ENCODE data around the gene CDKL4. TPM values are rescaled to one million over a fixed set of nuclear protein-coding genes. Genes with fewer than 3 reads are reported as not detected.
A peak's percentile ranks its signal among the peaks of the same experiment; 100 is the strongest.
"Not testable (repeated sequence)": the region's sequence is repeated elsewhere in the genome, so short reads cannot be mapped to it uniquely, and the experiment has no call there.

CDKL4 gene
- total RNA-seq, 1 experiment from 2014 or later: 0.46 TPM

DNA sequence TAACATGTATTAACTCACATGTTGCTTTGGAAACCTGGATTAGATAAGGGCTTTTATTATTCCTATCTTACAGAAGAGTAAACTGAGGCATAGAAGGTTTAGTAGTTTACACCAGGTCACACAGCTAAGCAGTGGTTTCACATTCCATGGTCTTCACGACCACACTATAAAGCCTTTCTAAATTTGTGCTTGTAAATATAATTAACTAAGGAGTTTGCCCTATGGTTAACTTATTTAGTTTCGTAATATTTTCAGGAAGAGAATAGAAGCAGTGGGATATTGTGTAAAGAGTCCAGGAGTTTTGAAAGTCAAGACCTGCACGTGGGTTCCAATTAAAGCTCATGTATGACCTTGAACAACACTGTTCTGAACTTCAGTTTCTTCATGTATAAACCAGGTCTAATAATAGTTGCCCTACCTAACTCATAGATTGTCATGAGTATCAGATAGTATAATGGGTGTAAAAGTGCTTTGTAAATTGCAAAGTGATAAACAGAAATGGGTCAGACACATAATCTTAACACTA is 103.4 kb downstream of the CDKL4 start:
- Mint-ChIP-seq H3K27ac (peak overlapping the region; percentile 82), H3K36me3 (no peaks in the 10 kb centered on the region), H3K4me3 (no peak overlapping the region), H3K27me3 (ENCODE audit: low read depth) (no peaks in the 10 kb centered on the region), H3K9me3 (no peaks in the 10 kb centered on the region), H3K4me1 (peaks cover 31% of the 10 kb centered on the region)
- no peak for ATAC-seq
- TF ChIP-seq E2F1 (CRISPR knock-in tag; IDR thresholded peaks at IDR 0.05) (no peak), GABPB1 (CRISPR knock-in tag; IDR thresholded peaks at IDR 0.05) (0 out of 2 replicates have a peak, but pooled peaks have one; percentile 45)
- ChIA-PET CTCF (no interaction called here), POLR2A (interaction anchor here (1.4 kb wide), 1 partner anchor 16 kb away, joined by 4 read pairs; no protein-coding TSS in a partner anchor)
- DNase-seq (ENCODE audit: low spot score): no peak

DNA sequence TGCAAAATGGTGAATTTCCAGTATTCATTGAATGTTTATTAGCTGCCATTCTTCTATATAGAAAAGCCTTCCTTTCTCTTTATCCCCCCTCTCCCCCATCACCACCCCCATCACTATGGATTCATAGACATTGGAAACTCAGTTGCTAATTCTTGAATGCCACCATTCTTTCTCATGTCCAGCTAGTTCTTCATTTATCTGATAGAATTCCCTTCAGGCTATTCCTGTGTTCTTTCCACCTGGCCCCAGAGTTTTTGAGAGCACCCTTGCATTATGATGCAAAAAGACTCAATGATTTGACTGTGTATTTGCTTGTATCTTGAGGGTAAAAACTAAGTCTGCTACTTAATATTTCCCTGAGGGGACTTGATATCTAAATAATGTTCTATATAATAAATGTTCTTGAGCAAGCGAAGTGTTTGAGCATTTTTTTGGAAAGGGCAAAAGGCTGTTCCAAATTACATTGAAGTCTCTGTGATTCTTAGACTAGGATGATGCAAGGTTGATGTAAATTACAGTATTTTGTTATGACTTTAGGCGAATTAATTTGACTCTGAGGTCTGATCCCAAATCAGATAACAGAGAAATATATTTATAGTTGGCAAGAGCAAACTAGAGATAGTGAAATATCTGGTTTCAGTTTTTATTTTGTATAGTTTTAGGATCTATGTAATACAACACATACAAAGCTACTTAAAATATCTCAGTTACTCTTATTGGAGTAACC is 104.1 kb downstream of the CDKL4 start:
- ATAC-seq (no peak), DNase-seq (ENCODE audit: low spot score) (no peak)
- no peaks in the 10 kb centered on the region for H3K36me3 Mint-ChIP-seq
- CTCF ChIA-PET: no interaction called here
- H3K9me3 Mint-ChIP-seq: no peaks in the 10 kb centered on the region
- peak overlapping the region; percentile 58; the same call in 1 of the 2 replicates for H3K27ac Mint-ChIP-seq
- peak; percentile 71 for TF ChIP-seq GABPB1 (CRISPR knock-in tag; IDR thresholded peaks at IDR 0.05)
- no peak for TF ChIP-seq SP1 (CRISPR knock-in tag; conservative IDR thresholded peaks at IDR 0.05)
- TF ChIP-seq CTCF (IDR thresholded peaks at IDR 0.05): no peak
- TF ChIP-seq ATF2 (CRISPR knock-in tag; IDR thresholded peaks at IDR 0.05; ENCODE audit: borderline replicate concordance, low read depth): no peak
- TF ChIP-seq, protein P1, sequence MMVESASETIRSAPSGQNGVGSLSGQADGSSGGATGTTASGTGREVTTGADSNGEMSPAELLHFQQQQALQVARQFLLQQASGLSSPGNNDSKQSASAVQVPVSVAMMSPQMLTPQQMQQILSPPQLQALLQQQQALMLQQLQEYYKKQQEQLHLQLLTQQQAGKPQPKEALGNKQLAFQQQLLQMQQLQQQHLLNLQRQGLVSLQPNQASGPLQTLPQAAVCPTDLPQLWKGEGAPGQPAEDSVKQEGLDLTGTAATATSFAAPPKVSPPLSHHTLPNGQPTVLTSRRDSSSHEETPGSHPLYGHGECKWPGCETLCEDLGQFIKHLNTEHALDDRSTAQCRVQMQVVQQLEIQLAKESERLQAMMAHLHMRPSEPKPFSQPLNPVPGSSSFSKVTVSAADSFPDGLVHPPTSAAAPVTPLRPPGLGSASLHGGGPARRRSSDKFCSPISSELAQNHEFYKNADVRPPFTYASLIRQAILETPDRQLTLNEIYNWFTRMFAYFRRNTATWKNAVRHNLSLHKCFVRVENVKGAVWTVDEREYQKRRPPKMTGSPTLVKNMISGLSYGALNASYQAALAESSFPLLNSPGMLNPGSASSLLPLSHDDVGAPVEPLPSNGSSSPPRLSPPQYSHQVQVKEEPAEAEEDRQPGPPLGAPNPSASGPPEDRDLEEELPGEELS (CRISPR knock-in tag; IDR thresholded peaks at IDR 0.05): no peak
- no peak for TF ChIP-seq E2F1 (CRISPR knock-in tag; IDR thresholded peaks at IDR 0.05)
- TF ChIP-seq EMX1 (CRISPR knock-in tag; IDR thresholded peaks at IDR 0.05): no peak
- no peak for TF ChIP-seq FOXP1 (CRISPR knock-in tag; IDR thresholded peaks at IDR 0.05; ENCODE audit: borderline replicate concordance)
- TF ChIP-seq ZNF317 (CRISPR knock-in tag; IDR thresholded peaks at IDR 0.05; ENCODE audit: borderline replicate concordance, low read depth): no peak
- POLR2A ChIA-PET: interaction anchor here (0.6 to 1.4 kb wide), 2 partner anchors 15 to 50 kb away, joined by 4 read pairs; no protein-coding TSS in a partner anchor
- no peaks in the 10 kb centered on the region for H3K27me3 Mint-ChIP-seq (ENCODE audit: low read depth)
- H3K4me1 Mint-ChIP-seq: peaks cover 31% of the 10 kb centered on the region
- H3K4me3 Mint-ChIP-seq: no peak overlapping the region

DNA sequence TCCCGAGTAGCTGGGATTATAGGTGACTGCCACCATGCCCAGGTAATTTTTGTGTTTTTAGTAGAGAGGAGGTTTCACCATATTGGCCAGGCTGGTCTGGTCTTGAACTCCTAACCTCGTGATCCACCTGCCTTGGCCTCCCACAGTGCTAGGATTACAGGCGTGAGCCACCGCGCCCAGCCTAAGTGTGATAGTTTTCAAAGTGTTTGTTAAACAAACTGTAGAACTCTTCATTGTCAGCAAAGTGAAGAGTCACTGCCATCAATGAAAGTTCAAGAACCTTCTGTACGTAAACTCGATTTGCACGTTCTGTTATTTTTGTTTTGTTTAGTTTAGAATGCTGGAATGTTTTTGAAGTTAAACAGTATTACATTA is 104.9 kb downstream of the CDKL4 start:
- TF ChIP-seq, protein P2, sequence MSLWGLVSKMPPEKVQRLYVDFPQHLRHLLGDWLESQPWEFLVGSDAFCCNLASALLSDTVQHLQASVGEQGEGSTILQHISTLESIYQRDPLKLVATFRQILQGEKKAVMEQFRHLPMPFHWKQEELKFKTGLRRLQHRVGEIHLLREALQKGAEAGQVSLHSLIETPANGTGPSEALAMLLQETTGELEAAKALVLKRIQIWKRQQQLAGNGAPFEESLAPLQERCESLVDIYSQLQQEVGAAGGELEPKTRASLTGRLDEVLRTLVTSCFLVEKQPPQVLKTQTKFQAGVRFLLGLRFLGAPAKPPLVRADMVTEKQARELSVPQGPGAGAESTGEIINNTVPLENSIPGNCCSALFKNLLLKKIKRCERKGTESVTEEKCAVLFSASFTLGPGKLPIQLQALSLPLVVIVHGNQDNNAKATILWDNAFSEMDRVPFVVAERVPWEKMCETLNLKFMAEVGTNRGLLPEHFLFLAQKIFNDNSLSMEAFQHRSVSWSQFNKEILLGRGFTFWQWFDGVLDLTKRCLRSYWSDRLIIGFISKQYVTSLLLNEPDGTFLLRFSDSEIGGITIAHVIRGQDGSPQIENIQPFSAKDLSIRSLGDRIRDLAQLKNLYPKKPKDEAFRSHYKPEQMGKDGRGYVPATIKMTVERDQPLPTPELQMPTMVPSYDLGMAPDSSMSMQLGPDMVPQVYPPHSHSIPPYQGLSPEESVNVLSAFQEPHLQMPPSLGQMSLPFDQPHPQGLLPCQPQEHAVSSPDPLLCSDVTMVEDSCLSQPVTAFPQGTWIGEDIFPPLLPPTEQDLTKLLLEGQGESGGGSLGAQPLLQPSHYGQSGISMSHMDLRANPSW (CRISPR knock-in tag; conservative IDR thresholded peaks at IDR 0.05; ENCODE audit: low read depth): no peak
- TF ChIP-seq GABPB1 (CRISPR knock-in tag; IDR thresholded peaks at IDR 0.05): peak; percentile 76
- no peak for TF ChIP-seq TCF7 (CRISPR knock-in tag; IDR thresholded peaks at IDR 0.05; ENCODE audit: low read depth)
- ATAC-seq (no peak), DNase-seq (ENCODE audit: low spot score) (no peak)
- H3K27me3 Mint-ChIP-seq (ENCODE audit: low read depth): no peaks in the 10 kb centered on the region
- H3K4me1 Mint-ChIP-seq: peaks cover 31% of the 10 kb centered on the region
- POLR2A ChIA-PET: interaction anchor here (0.6 to 1.4 kb wide), 2 partner anchors 14 to 49 kb away, joined by 4 read pairs; no protein-coding TSS in a partner anchor
- no peaks in the 10 kb centered on the region for H3K36me3 Mint-ChIP-seq
- CTCF ChIA-PET: no interaction called here
- H3K9me3 Mint-ChIP-seq: no peaks in the 10 kb centered on the region
- no peak overlapping the region for H3K4me3 Mint-ChIP-seq
- H3K27ac Mint-ChIP-seq: no peak overlapping the region

DNA sequence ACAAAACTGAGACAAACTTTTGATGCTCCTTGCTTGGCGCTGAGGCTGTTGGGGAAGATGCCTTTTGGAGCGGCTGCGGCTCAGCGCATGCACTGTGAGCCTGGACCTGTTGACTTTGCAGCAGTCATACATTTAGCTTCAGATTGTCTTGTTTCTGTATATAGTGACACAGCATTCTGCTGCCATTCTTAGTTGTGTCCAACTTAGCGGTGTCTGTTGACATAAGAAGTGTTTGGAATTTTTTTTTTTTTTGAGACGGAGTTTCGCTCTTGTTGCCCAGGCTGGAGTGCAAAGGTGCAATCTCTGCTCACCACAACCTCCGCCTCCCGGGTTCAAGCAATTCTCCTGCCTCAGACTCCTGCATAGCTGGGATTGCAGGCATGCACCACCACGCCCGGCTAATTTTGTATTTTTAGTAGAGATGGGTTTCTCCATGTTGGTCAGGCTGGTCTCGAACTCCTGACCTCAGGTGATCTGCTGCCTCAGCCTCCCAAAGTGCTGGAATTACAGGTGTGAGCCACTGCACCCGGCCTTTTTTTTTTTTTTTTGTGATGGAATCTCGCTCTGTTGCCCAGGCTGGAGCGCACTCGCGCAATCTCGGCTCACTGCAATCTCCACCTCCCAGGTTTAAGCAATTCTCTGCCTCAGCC is 105.5 kb downstream of the CDKL4 start:
- H3K4me1 Mint-ChIP-seq: peaks cover 31% of the 10 kb centered on the region
- H3K4me3 Mint-ChIP-seq; H3K9me3 Mint-ChIP-seq; ATAC-seq; POLR2A ChIA-PET; H3K36me3 Mint-ChIP-seq; CTCF ChIA-PET; H3K27ac Mint-ChIP-seq; DNase-seq (ENCODE audit: low spot score); H3K27me3 Mint-ChIP-seq (ENCODE audit: low read depth): not testable (repeated sequence)

Data from WTC11 (cell line).